Smooth muscle cell (in vitro differentiated cells): ENCODE data around the gene KRT78. TPM values are rescaled to one million over a fixed set of nuclear protein-coding genes. Genes with fewer than 3 reads are reported as not detected.

Source experiments
- DNase-seq: peaks from one replicate; lab custom pipeline; 2025; ENCODE audit not compliant: unreplicated experiment; lab: John Stamatoyannopoulos, UW
- H2AFZ ChIP-seq: fragments of 200-600 bp; sonication (generic); 2 replicates; pipeline ENCODE4 v1.6.0; 2016; ENCODE audit warnings: antibody characterized with exemption, low read depth, mild to moderate bottlenecking
- H3F3A ChIP-seq: fragments of 200-600 bp; sonication (generic); 2 replicates; pipeline ENCODE4 v1.6.0; 2017; ENCODE audit warnings: antibody characterized with exemption, low read depth
- H3K27ac ChIP-seq: fragments of 200-600 bp; sonication (generic); 2 replicates; pipeline ENCODE4 v1.5.1; 2016; ENCODE audit warnings: low read depth, mild to moderate bottlenecking
- H3K27me3 ChIP-seq: fragments of 200-600 bp; sonication (generic); 2 replicates; pipeline ENCODE4 v1.6.1; 2016; ENCODE audit warnings: low read depth, mild to moderate bottlenecking
- H3K36me3 ChIP-seq: fragments of 200-600 bp; sonication (generic); 2 replicates; pipeline ENCODE4 v1.5.1; 2016; ENCODE audit warnings: low read depth
- H3K4me1 ChIP-seq: fragments of 200-600 bp; sonication (generic); 2 replicates; pipeline ENCODE4 v1.5.1; 2016; ENCODE audit warnings: low read depth
- H3K4me2 ChIP-seq: fragments of 200-600 bp; sonication (generic); 2 replicates; pipeline ENCODE4 v1.6.0; 2016; ENCODE audit warnings: mild to moderate bottlenecking
- H3K4me3 ChIP-seq: fragments of 200-600 bp; sonication (generic); 2 replicates; pipeline ENCODE4 v1.5.1; 2016; ENCODE audit warnings: mild to moderate bottlenecking
- H3K79me2 ChIP-seq: fragments of 200-600 bp; sonication (generic); 2 replicates; pipeline ENCODE4 v1.6.0; 2016; ENCODE audit warnings: low read depth, mild to moderate bottlenecking
- H3K9ac ChIP-seq: fragments of 200-600 bp; sonication (generic); 2 replicates; pipeline ENCODE4 v1.6.0; 2016; ENCODE audit warnings: low read depth
- H3K9me3 ChIP-seq: fragments of 200-600 bp; sonication (generic); replicated peaks from 2 replicates; pipeline ENCODE4 v1.5.1; 2016; ENCODE audit warnings: low read depth
- H4K20me1 ChIP-seq: fragments of 200-600 bp; sonication (generic); 2 replicates; pipeline ENCODE4 v1.6.0; 2016; ENCODE audit warnings: low read depth
- CTCF ChIP-seq: fragments of 200-600 bp; sonication (generic); IDR thresholded peaks from 2 replicates; pipeline ENCODE4 v1.5.1; 2017; ENCODE audit warnings: borderline replicate concordance, mild to moderate bottlenecking, antibody characterized with exemption; ENCODE audit not compliant: insufficient read depth, poor library complexity, severe bottlenecking
- WGBS: methylation state at CpG from one replicate; pipeline ENCODE4 v1.1.7; 2016; ENCODE audit warnings: low lambda C conversion rate; 5-methylcytosine and 5-hydroxymethylcytosine counted together
- polyA plus RNA-seq: library from polyadenylated mRNA; unstranded; fragments of >200 nt; fragmentation: Nextera tagmentation; extraction: Ambion mirVana; gene quantifications from 2 replicates; pipeline ENCODE4 v1.2.1, GENCODE V29; 2016
- total RNA-seq: library from RNA; depleted of rRNA; stranded (reverse); fragments of >200 nt; gene quantifications from 2 replicates; pipeline ENCODE4 v1.2.3, GENCODE V29; 2014

Gene KRT78
- total and polyA plus RNA-seq, 2 experiments from 2014 or later: 1.6 to 2.7 TPM

GRCh38 chr12:52798671-52799504 is 49.9 kb downstream of the KRT78 start:
- Histone ChIP-seq H4K20me1 (no peaks in the 10 kb centered on the region), H3K9ac (no peak overlapping the region), H3K4me2 (peak overlapping the region; percentile 19), H3K9me3 (no peaks in the 10 kb centered on the region), H3K27ac (peak overlapping the region; percentile 51), H2AFZ (no peak overlapping the region), H3K4me1 (no peaks in the 10 kb centered on the region), H3K36me3 (no peaks in the 10 kb centered on the region), H3F3A (no peaks in the 10 kb centered on the region), H3K4me3 (no peak overlapping the region), H3K27me3 (no peaks in the 10 kb centered on the region), H3K79me2 (no peaks in the 10 kb centered on the region)
- DNase-seq: no peak
- TF ChIP-seq CTCF: no peak
- WGBS: 42% methylated on average over 7 of the region's 7 CpGs

- Histone ChIP-seq H3K4me1 (no peaks in the 10 kb centered on the region), H3K79me2 (no peaks in the 10 kb centered on the region), H3K36me3 (no peaks in the 10 kb centered on the region), H3K4me2 (peak overlapping the region; percentile 19), H2AFZ (no peak overlapping the region), H3K9ac (no peak overlapping the region), H3K9me3 (no peaks in the 10 kb centered on the region), H4K20me1 (no peaks in the 10 kb centered on the region), H3K27ac (no peak overlapping the region), H3K27me3 (no peaks in the 10 kb centered on the region), H3F3A (no peaks in the 10 kb centered on the region), H3K4me3 (no peak overlapping the region)
- no peak for TF ChIP-seq CTCF
- DNase-seq: no peak
- 96% methylated on average over 4 of the region's 4 CpGs for WGBS
These were observed 50.7 kb downstream of the KRT78 start for GRCh38 chr12:52798003-52798670.

GRCh38 chr12:52797529-52797894 is 51.3 kb downstream of the KRT78 start:
- Histone ChIP-seq H2AFZ (no peak overlapping the region), H3K79me2 (no peaks in the 10 kb centered on the region), H3K9ac (no peak overlapping the region), H3K36me3 (no peaks in the 10 kb centered on the region), H3K4me3 (no peak overlapping the region), H3K27me3 (no peaks in the 10 kb centered on the region), H3K27ac (no peak overlapping the region), H3K4me1 (no peaks in the 10 kb centered on the region), H3K9me3 (no peaks in the 10 kb centered on the region), H4K20me1 (no peaks in the 10 kb centered on the region), H3F3A (no peaks in the 10 kb centered on the region), H3K4me2 (no peak overlapping the region)
- TF ChIP-seq CTCF: no peak
- no peak for DNase-seq
